GM12878 (cell line): ENCODE results near the gene NCL. TPM values are rescaled to one million over a fixed set of nuclear protein-coding genes. Genes with fewer than 3 reads are reported as not detected.

Experiments
- ATAC-seq: fragments of 200-7000 bp; cut with Tn5 transposase; 3 replicates; pipeline ENCODE4 v1.9.1; 2020; ENCODE audit warnings: mild to moderate bottlenecking, moderate library complexity
- BruUV-seq: library from RNA; stranded (reverse); fragments of 400-500 nt; replicated peaks from 2 replicates; lab custom pipeline; 2021; lab: Mats Ljungman, UMichigan
- CTCF ChIA-PET: fragments of 300-600 bp; sonication (Branson Sonifier 250); formaldehyde crosslinking; extraction: SDS; loops from one replicate; lab custom pipeline; 2021; ENCODE audit warnings: inconsistent platforms; lab: Yijun Ruan, JAX
- POLR2A ChIA-PET: fragments of 350-600 bp; formaldehyde crosslinking; extraction: SDS; loops from one replicate; lab custom pipeline; 2021; ENCODE audit warnings: inconsistent platforms; lab: Charles Lee
- RAD21 ChIA-PET: fragments of 300-600 bp; sonication (Branson Sonifier 250); formaldehyde crosslinking; loops from one replicate; lab custom pipeline; 2023; ENCODE audit warnings: antibody characterized with exemption; ENCODE audit not compliant: unreplicated experiment; lab: Charles Lee
- SMC1A ChIA-PET: fragments of 300-600 bp; sonication (Branson Sonifier 250); formaldehyde crosslinking; loops from one replicate; lab custom pipeline; 2023; ENCODE audit not compliant: unreplicated experiment, uncharacterized antibody; lab: Charles Lee
- DNase-seq: peaks from one replicate; pipeline ENCODE4 v3.0.0-alpha.2; 2011; ENCODE audit warnings: low read depth, low spot score
- FAIRE-seq: peaks from 3 replicates; lab custom pipeline; 2011; peaks lifted over from hg19 to GRCh38; lab: Jason Lieb, UNC
- H2AFZ ChIP-seq: 2 replicates; pipeline ENCODE4 v1.6.0; 2011; ENCODE audit warnings: low read depth, low read length, control low read depth; ENCODE audit not compliant: control insufficient read depth
- H3K27ac ChIP-seq: 2 replicates; pipeline ENCODE4 v1.5.1; 2011; ENCODE audit warnings: control low read depth; ENCODE audit not compliant: control insufficient read depth, insufficient read depth
- H3K27me3 ChIP-seq, 2 experiments: replicated peaks in 1 of 2; 2 replicates each; pipeline versions ENCODE4 v1.6.0 to v1.6.1; 2011; ENCODE audit warnings: low read length in 1 of 2; ENCODE audit not compliant: control insufficient read depth in 2 of 2, insufficient read depth in 2 of 2
- H3K36me3 ChIP-seq, 2 experiments: 2 replicates each; pipeline ENCODE4 v1.5.1; 2011; ENCODE audit warnings: low read length in 1 of 2; ENCODE audit not compliant: control insufficient read depth in 2 of 2, insufficient read depth in 2 of 2
- H3K4me1 ChIP-seq: 2 replicates; pipeline ENCODE4 v1.6.1; 2011; ENCODE audit warnings: mild to moderate bottlenecking, low read length, moderate library complexity, mixed read lengths; ENCODE audit not compliant: control insufficient read depth, insufficient read depth
- H3K4me2 ChIP-seq: 2 replicates; pipeline ENCODE4 v1.6.0; 2011; ENCODE audit warnings: control low read depth; ENCODE audit not compliant: control insufficient read depth, insufficient read depth
- H3K4me3 ChIP-seq: fragments of 200-600 bp; sonication (generic); 2 replicates; pipeline ENCODE4 v1.5.1; 2016
- H3K79me2 ChIP-seq: 2 replicates; pipeline ENCODE4 v1.6.0; 2011; ENCODE audit warnings: low read length; ENCODE audit not compliant: control insufficient read depth, insufficient read depth
- H3K9ac ChIP-seq: 2 replicates; pipeline ENCODE4 v1.8.0; 2011; ENCODE audit warnings: low read length, control low read depth, mixed read lengths; ENCODE audit not compliant: control insufficient read depth, insufficient read depth
- H3K9me3 ChIP-seq: replicated peaks from 3 replicates; pipeline ENCODE4 v1.5.1; 2011; ENCODE audit warnings: mild to moderate bottlenecking, low read length; ENCODE audit not compliant: control insufficient read depth, insufficient read depth
- H4K20me1 ChIP-seq: 2 replicates; pipeline ENCODE4 v1.6.0; 2011; ENCODE audit not compliant: control insufficient read depth, insufficient read depth
- HCFC1 ChIP-seq: fragments of 150-350 bp; IDR thresholded peaks from 2 replicates; pipeline ENCODE4 v1.6.1; 2014; ENCODE audit warnings: low read length
- SUZ12 ChIP-seq: fragments of 200-600 bp; sonication (generic); IDR thresholded peaks from one replicate; pipeline ENCODE4 v1.6.1; 2018; ENCODE audit warnings: antibody characterized with exemption, mild to moderate bottlenecking; ENCODE audit not compliant: unreplicated experiment
- WGBS: methylation state at CpG from one replicate; pipeline ENCODE4 v1.1.6; 2016; ENCODE audit warnings: low lambda C conversion rate; ENCODE audit not compliant: insufficient replicate concordance, insufficient coverage; ENCODE audit errors: missing lambda C conversion rate; 5-methylcytosine and 5-hydroxymethylcytosine counted together
- in situ Hi-C: fragments of 300-500 bp; cut with MboI; formaldehyde crosslinking; loops from 9 replicates; pipeline ENCODE4 v1.14.3; 2018; ENCODE audit warnings: mixed read lengths
- intact Hi-C: fragments of 100-400 bp; cut with micrococcal nuclease; formaldehyde crosslinking; loops from one replicate; pipeline ENCODE4 v1.14.2; 2022; ENCODE audit not compliant: unreplicated experiment
- polyA plus RNA-seq, 11 experiments: library from polyadenylated mRNA; depleted of rRNA in 4 of 11; unstranded in 6 of 11; stranded (reverse) in 5 of 11; fragments of >200 nt; fragmentation: Nextera tagmentation in 4 of 11; fragmentation: Illumina TruSeq in 1 of 11; extraction: Ambion mirVana in 4 of 11; extraction: Trizol in 1 of 11; gene quantifications; 1 replicate in 1 of 11; 2 replicates in 10 of 11; pipeline versions ENCODE4 v1.2.1 to v1.2.3, GENCODE V29; 2011 to 2016; ENCODE audit warnings: inconsistent platforms in 2 of 11, missing spikeins in 2 of 11, low read depth in 1 of 11
- total RNA-seq, 4 experiments: library from RNA; depleted of rRNA in 3 of 4; stranded (reverse); fragments of >200 nt in 3 of 4; fragmentation: Illumina TruSeq in 1 of 4; extraction: Trizol in 1 of 4; gene quantifications; 2 replicates each; pipeline versions ENCODE4 v1.2.1 to v1.2.3, GENCODE V29; 2013 to 2021
- TF ChIP-seq, protein P1 (sequence below): IDR thresholded peaks from 2 replicates; pipeline ENCODE4 v1.6.1; 2011; ENCODE audit warnings: borderline replicate concordance, low read depth, mild to moderate bottlenecking, moderate library complexity, low read length; ENCODE audit not compliant: insufficient read depth, poor library complexity, severe bottlenecking
- TF ChIP-seq, protein P2 (sequence below): fragments of 450-650 bp; IDR thresholded peaks from 2 replicates; pipeline ENCODE4 v1.6.1; 2017; ENCODE audit warnings: antibody characterized with exemption, mild to moderate bottlenecking, moderate library complexity
- TF ChIP-seq, protein P3 (sequence below): fragments of 450-650 bp; IDR thresholded peaks from 2 replicates; pipeline ENCODE4 v1.6.1; 2017; ENCODE audit warnings: mild to moderate bottlenecking, low read depth, inconsistent platforms; ENCODE audit not compliant: poor library complexity, severe bottlenecking
- TF ChIP-seq, protein P4 (sequence below): fragments of 150-350 bp; IDR thresholded peaks from 2 replicates; pipeline ENCODE4 v1.6.1; 2016; ENCODE audit warnings: low read depth, low read length

NCL gene
- total and polyA plus RNA-seq, 10 of the 15 experiments (the other 5 are each of a cell fraction or from before 2014, with no cell fraction given) = 123 to 1,207 (median 529) TPM

DNA sequence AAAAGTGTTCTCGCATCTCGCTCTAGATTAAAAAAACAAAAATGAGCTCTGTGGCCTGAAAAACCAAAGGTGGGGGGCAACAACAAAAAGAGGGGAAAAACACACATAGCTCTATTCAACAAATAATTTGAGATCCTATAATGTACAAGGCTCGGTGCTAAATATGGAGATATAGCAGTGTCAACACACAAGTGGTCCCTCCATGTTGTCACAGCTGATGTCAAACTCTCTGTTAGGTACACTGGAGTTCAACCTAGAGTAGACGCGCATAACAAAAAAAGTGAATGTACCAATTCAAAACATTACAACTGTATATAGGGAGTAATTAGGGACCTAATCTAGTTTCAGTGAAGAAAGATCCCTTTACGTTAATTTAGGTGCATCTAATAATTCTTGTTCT, 5.9 kb downstream of the NCL start:
- ChIA-PET POLR2A (no interaction called here), SMC1A (interaction anchor here (2.1 kb wide), 1 partner anchor 354 kb away, joined by 9 read pairs; no protein-coding TSS in a partner anchor), RAD21 (no interaction called here), CTCF (interaction anchor here (0.8 to 1.4 kb wide), 8 partner anchors 9 to 556 kb away, joined by 3 to 4 read pairs (median 3); no protein-coding TSS in a partner anchor)
- no TSS peak for BruUV-seq
- FAIRE-seq (no peak), ATAC-seq (no peak), DNase-seq (no peak)
- H3K27ac ChIP-seq = no peak overlapping the region
- H3K9ac ChIP-seq = no peak overlapping the region
- H3K4me2 ChIP-seq = no peak overlapping the region
- peaks cover 8% of the 10 kb centered on the region for H3K4me1 ChIP-seq
- H3K4me3 ChIP-seq = no peak overlapping the region
- in situ Hi-C loops (no loop called here), intact Hi-C loops (no loop called here)
- TF ChIP-seq, protein P1, sequence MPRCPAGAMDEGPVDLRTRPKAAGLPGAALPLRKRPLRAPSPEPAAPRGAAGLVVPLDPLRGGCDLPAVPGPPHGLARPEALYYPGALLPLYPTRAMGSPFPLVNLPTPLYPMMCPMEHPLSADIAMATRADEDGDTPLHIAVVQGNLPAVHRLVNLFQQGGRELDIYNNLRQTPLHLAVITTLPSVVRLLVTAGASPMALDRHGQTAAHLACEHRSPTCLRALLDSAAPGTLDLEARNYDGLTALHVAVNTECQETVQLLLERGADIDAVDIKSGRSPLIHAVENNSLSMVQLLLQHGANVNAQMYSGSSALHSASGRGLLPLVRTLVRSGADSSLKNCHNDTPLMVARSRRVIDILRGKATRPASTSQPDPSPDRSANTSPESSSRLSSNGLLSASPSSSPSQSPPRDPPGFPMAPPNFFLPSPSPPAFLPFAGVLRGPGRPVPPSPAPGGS = no peak
- TF ChIP-seq SUZ12 (no peak), HCFC1 (no peak)
- TF ChIP-seq, protein P2, sequence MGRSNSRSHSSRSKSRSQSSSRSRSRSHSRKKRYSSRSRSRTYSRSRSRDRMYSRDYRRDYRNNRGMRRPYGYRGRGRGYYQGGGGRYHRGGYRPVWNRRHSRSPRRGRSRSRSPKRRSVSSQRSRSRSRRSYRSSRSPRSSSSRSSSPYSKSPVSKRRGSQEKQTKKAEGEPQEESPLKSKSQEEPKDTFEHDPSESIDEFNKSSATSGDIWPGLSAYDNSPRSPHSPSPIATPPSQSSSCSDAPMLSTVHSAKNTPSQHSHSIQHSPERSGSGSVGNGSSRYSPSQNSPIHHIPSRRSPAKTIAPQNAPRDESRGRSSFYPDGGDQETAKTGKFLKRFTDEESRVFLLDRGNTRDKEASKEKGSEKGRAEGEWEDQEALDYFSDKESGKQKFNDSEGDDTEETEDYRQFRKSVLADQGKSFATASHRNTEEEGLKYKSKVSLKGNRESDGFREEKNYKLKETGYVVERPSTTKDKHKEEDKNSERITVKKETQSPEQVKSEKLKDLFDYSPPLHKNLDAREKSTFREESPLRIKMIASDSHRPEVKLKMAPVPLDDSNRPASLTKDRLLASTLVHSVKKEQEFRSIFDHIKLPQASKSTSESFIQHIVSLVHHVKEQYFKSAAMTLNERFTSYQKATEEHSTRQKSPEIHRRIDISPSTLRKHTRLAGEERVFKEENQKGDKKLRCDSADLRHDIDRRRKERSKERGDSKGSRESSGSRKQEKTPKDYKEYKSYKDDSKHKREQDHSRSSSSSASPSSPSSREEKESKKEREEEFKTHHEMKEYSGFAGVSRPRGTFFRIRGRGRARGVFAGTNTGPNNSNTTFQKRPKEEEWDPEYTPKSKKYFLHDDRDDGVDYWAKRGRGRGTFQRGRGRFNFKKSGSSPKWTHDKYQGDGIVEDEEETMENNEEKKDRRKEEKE = no peak
- TF ChIP-seq, protein P3, sequence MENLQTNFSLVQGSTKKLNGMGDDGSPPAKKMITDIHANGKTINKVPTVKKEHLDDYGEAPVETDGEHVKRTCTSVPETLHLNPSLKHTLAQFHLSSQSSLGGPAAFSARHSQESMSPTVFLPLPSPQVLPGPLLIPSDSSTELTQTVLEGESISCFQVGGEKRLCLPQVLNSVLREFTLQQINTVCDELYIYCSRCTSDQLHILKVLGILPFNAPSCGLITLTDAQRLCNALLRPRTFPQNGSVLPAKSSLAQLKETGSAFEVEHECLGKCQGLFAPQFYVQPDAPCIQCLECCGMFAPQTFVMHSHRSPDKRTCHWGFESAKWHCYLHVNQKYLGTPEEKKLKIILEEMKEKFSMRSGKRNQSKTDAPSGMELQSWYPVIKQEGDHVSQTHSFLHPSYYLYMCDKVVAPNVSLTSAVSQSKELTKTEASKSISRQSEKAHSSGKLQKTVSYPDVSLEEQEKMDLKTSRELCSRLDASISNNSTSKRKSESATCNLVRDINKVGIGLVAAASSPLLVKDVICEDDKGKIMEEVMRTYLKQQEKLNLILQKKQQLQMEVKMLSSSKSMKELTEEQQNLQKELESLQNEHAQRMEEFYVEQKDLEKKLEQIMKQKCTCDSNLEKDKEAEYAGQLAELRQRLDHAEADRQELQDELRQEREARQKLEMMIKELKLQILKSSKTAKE = no peak
- TF ChIP-seq, protein P4, sequence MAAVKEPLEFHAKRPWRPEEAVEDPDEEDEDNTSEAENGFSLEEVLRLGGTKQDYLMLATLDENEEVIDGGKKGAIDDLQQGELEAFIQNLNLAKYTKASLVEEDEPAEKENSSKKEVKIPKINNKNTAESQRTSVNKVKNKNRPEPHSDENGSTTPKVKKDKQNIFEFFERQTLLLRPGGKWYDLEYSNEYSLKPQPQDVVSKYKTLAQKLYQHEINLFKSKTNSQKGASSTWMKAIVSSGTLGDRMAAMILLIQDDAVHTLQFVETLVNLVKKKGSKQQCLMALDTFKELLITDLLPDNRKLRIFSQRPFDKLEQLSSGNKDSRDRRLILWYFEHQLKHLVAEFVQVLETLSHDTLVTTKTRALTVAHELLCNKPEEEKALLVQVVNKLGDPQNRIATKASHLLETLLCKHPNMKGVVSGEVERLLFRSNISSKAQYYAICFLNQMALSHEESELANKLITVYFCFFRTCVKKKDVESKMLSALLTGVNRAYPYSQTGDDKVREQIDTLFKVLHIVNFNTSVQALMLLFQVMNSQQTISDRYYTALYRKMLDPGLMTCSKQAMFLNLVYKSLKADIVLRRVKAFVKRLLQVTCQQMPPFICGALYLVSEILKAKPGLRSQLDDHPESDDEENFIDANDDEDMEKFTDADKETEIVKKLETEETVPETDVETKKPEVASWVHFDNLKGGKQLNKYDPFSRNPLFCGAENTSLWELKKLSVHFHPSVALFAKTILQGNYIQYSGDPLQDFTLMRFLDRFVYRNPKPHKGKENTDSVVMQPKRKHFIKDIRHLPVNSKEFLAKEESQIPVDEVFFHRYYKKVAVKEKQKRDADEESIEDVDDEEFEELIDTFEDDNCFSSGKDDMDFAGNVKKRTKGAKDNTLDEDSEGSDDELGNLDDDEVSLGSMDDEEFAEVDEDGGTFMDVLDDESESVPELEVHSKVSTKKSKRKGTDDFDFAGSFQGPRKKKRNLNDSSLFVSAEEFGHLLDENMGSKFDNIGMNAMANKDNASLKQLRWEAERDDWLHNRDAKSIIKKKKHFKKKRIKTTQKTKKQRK = no peak
- peaks cover 13% of the 10 kb centered on the region for H4K20me1 ChIP-seq
- H3K27me3 ChIP-seq = no peaks in the 10 kb centered on the region
- peaks cover 47% of the 10 kb centered on the region for H3K79me2 ChIP-seq
- H3K36me3 ChIP-seq = peaks cover 43 to 85% of the 10 kb centered on the region in 2 experiments
- H2AFZ ChIP-seq = no peak overlapping the region
- H3K9me3 ChIP-seq = no peaks in the 10 kb centered on the region
- WGBS = 92% methylated on average over 6 of the region's 6 CpGs
